GM10266 (cell line): ENCODE results near the gene EPGN.

ENCODE experiments used
- DNase-seq: peaks from one replicate; pipeline ENCODE4 v3.0.0; 2012; ENCODE audit errors: extremely low spot score
- TF ChIP-seq, protein P1 (sequence below): IDR thresholded peaks from 2 replicates; pipeline ENCODE4 v1.5.1; 2012; ENCODE audit warnings: mild to moderate bottlenecking, low read depth; ENCODE audit not compliant: control insufficient read depth, insufficient read depth; ENCODE audit errors: missing control alignments

Gene EPGN

DNA sequence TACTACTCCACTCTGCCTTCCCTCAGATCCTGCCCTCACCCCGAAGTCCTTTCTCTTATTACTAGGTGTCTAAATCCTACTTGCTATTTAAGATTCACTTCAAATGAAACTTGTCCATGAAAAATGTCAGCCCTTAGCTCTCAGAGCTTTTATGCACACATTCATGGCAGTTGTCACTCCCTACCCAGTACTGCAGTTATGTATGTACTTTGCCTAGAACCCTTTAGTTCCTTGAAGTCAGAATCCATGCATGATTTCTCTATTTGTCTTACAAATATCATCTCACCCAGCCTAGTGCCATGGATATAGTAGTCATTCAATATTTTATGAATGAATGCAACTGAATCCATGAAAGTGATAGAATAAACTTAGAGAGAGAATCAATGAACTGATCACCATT lies 3.3 kb upstream of the EPGN start:
- no peak for DNase-seq
- TF ChIP-seq, protein P1, sequence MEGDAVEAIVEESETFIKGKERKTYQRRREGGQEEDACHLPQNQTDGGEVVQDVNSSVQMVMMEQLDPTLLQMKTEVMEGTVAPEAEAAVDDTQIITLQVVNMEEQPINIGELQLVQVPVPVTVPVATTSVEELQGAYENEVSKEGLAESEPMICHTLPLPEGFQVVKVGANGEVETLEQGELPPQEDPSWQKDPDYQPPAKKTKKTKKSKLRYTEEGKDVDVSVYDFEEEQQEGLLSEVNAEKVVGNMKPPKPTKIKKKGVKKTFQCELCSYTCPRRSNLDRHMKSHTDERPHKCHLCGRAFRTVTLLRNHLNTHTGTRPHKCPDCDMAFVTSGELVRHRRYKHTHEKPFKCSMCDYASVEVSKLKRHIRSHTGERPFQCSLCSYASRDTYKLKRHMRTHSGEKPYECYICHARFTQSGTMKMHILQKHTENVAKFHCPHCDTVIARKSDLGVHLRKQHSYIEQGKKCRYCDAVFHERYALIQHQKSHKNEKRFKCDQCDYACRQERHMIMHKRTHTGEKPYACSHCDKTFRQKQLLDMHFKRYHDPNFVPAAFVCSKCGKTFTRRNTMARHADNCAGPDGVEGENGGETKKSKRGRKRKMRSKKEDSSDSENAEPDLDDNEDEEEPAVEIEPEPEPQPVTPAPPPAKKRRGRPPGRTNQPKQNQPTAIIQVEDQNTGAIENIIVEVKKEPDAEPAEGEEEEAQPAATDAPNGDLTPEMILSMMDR: no peak

DNA sequence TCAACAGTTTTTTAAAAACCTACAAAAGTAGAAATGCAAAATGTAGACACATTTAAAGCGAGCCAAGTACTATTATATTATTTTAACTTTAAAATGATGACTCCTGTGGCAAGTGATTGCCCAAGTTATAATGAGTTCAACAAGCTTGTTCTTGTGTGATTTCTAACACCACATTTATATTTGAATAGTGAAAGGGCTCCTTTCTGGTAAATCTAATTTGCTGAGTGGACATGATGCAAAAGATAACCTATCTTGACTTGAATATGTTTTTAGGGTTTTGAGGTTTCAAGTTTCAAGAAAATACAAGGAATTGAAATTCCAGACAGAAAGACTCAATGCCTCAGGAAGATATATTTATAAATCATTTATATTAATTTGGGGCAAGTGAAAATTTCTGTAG lies 1.1 kb upstream of the EPGN start:
- no peak for DNase-seq
- TF ChIP-seq, protein P1: no peak

DNA sequence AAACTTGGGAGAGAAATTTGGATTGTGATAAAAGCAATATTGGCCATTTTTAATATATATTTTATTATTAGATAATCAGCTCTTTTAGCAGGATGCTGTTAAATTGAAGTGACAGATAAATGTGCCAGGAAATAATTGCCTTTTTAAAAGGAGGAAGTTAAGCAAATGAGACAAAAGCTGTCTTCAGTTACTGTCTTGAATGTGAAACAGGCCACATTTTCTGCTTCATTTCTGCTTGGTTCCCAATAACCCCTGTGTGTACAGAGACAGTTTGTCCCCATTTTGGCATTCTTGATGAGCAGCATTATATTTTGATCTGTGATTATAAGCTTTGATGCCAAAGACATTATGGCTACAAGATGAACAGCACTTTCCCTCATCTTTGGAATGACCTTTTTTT lies 953 bp downstream of the EPGN start:
- TF ChIP-seq, protein P1: no peak
- DNase-seq: no peak

DNA sequence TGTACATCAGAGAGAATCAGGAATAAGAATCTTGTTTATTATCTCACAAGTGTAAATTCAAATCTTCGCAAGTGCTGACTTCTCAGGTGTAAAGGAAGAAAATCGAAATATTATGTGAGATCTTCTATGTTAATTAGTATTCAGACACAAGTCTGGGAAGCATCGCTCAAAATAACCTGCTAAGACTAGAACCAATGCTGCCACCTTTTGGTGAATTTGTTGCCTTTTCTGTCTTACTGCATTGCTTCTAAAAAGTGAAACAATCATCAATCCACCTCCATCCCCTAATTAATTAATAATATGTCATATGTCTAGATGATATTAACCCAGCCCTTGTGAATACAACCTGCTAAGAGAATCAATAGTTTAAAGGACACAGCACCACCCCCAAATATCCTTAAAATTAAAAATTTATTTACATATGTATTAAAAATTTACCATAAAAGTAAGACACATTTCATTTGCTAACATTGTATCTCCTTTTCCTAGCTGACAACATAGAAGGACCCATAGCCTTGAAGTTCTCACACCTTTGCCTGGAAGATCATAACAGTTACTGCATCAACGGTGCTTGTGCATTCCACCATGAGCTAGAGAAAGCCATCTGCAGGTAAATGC lies 3.5 kb downstream of the EPGN start:
- no peak for DNase-seq
- TF ChIP-seq, protein P1: peak; percentile 67

DNA sequence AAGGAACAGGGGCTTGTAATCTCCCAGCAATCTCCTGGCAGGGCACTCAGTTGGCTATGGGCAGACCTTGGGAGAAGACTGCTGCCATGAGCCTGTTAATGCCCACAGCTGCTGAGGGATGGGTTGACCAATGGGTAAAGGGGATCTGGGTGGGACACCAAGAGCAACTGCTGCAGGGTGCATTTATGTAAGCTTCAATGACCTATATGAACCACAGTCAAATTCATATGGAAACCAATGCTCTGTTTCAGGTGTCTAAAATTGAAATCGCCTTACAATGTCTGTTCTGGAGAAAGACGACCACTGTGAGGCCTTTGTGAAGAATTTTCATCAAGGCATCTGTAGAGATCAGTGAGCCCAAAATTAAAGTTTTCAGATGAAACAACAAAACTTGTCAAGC lies 6.1 kb downstream of the EPGN start:
- TF ChIP-seq, protein P1: no peak
- DNase-seq: no peak

DNA sequence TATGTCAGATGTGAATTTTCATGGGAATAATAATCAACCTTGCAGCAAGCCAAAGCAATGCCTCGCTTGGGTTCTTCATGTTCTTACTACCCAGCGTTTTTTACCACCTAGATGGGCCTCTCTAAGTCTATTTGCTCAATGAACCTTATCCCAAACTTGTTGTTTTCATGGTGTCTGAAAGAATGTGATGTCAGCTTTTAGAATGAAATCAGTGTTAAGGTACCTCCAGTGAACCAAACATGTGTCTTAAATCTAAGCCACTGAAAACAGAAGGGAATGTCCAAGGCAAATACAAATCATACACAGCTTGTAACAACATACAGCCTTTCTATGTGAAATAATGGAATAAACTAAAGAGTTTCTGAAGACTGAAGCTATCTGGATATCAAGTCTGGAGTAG lies 6.7 kb downstream of the EPGN start:
- TF ChIP-seq, protein P1: no peak
- no peak for DNase-seq

DNA sequence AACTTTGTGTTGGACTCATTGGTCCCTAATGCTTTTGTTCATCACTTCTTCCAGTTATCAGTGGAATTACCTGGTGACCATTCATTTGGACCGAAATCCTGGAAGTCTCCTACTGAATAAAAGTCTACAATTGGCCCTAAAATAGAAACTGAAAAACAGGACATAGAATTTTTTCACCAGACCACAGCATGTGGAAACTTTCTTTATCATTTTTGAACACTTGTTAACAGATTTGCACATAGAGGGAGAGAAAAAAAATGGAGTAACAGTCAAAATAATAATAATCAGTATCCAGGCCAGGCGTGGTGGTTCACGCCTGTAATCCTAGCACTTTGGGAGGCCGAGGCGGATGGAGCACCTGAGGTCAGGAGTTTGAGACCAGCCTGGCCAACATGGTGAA lies 7.1 kb downstream of the EPGN start:
- TF ChIP-seq, protein P1: no peak

More for the DNA sequence above, 7.1 kb downstream of the EPGN start:
- DNase-seq: no peak
